Hepatocyte (in vitro differentiated cells): ENCODE data around the gene ADAMTSL1.

Experiments
- EZH2 ChIP-seq: fragments of 200-600 bp; sonication (generic); IDR thresholded peaks from 2 replicates; pipeline ENCODE4 v1.6.1; 2016; ENCODE audit warnings: antibody characterized with exemption, mild to moderate bottlenecking, borderline replicate concordance
- EZH2phosphoT487 ChIP-seq: fragments of 200-600 bp; sonication (generic); IDR thresholded peaks from one replicate; pipeline ENCODE4 v1.6.1; 2018; ENCODE audit warnings: antibody characterized with exemption, mild to moderate bottlenecking, low read depth, moderate library complexity; ENCODE audit not compliant: unreplicated experiment, severe bottlenecking
- TF ChIP-seq, protein P1 (sequence below): fragments of 200-600 bp; sonication (generic); IDR thresholded peaks from 2 replicates; pipeline ENCODE4 v1.5.1; 2016; ENCODE audit warnings: antibody characterized with exemption, mild to moderate bottlenecking; ENCODE audit not compliant: poor library complexity

DNA sequence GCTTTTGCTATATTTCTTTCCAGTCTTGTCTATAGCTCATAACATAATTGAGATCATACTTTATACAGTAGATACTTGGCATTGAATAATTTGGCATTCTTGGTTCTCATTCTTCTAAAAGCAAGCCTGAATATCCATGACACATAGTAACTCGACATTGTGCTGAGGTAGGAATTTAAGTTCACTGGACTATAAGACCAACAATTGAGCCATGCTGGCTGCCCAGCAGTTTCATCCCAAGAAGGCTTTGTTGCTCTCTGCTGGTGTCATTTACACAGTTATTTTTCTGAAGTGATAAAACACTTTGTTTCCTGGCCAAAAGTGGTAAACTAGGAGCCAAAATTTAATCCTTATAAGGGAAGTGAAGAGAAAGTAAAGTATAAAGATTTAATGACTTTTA lies 192.0 kb downstream of the ADAMTSL1 start:
- TF ChIP-seq, protein P1, sequence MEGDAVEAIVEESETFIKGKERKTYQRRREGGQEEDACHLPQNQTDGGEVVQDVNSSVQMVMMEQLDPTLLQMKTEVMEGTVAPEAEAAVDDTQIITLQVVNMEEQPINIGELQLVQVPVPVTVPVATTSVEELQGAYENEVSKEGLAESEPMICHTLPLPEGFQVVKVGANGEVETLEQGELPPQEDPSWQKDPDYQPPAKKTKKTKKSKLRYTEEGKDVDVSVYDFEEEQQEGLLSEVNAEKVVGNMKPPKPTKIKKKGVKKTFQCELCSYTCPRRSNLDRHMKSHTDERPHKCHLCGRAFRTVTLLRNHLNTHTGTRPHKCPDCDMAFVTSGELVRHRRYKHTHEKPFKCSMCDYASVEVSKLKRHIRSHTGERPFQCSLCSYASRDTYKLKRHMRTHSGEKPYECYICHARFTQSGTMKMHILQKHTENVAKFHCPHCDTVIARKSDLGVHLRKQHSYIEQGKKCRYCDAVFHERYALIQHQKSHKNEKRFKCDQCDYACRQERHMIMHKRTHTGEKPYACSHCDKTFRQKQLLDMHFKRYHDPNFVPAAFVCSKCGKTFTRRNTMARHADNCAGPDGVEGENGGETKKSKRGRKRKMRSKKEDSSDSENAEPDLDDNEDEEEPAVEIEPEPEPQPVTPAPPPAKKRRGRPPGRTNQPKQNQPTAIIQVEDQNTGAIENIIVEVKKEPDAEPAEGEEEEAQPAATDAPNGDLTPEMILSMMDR, result no peak
- TF ChIP-seq EZH2 (no peak), EZH2phosphoT487 (no peak)
